GM19239 (cell line): ENCODE measurements around the gene NFATC2.
A peak's percentile ranks its signal among the peaks of the same experiment; 100 is the strongest.

Source experiments
- DNase-seq: peaks from one replicate; pipeline ENCODE4 v3.0.0; 2011; ENCODE audit warnings: low spot score; ENCODE audit not compliant: insufficient read length
- FAIRE-seq: peaks from 2 replicates; lab custom pipeline; 2011; peaks lifted over from hg19 to GRCh38; lab: Jason Lieb, UNC

NFATC2 gene

GRCh38 chr20:51404297-51405060, 138.0 kb downstream of the NFATC2 start:
- peak; percentile 84 for DNase-seq
- FAIRE-seq: peak; percentile 83

GRCh38 chr20:51403466-51404220, 138.9 kb downstream of the NFATC2 start:
- FAIRE-seq (no peak), DNase-seq (no peak)

- FAIRE-seq (peak; percentile 60), DNase-seq (no peak)
Observed at GRCh38 chr20:51402201-51402600, 140.3 kb downstream of the NFATC2 start.

DNA sequence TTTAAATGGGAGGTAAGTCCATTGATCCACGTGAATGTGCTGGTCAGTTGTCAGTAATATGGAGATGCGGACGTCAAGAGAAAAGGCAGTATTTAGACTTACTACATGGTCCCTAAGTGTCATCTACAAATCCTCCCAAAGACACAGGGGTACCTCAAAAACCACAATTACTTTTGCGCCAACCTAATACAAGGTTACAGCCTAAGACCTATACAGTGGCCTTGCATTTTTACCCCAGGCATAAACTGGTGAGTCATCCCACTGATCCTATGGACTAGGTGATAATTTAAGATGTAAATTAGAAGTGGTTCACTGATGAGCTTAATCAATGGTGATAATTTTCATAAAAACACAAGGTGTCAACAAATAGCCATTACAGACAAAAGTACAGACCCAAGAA, 141.0 kb downstream of the NFATC2 start:
- DNase-seq (no peak), FAIRE-seq (peak; percentile 11)

DNA sequence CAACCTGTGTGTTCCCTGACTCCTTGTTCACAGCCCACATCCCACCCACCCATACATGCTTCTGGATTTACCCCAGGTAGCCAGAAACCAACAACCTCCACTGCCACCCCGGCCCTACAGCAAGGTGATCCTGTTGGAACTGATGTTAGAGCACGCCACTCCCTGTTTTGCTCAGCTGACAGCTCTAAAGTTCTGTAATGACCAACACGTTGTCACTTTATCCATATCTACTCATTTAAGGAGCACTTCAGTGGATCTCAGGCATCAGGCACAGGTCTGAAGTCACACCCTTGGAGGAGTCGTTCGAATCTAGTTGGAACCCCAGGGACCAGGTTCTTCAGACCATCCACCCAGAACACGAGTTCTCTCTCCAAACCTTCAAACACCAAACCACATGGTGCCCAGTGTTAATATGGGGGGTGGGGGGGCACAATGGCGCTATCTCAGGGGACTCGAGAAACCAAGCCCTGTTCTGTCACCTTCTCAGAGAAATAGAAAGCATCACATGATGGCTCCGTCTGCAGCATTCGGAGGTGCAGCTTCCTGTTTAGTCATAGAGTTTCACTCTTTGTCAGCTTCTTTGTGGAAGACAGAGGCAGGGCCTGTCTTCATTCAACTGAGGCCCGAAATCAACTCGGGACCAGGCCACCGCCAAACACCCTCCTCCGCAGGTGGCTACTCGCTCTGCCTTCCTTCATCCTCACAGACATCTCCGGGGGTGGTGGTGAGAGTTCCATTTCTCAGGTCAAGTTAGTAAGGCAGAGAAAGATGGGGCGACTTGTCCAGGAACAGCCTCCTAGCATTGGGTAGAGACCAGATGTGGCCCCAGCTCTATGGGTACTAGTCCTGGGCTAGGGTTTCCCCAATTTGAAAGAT, 142.2 kb downstream of the NFATC2 start:
- peak; percentile 83 for DNase-seq
- FAIRE-seq: peak; percentile 97

DNA sequence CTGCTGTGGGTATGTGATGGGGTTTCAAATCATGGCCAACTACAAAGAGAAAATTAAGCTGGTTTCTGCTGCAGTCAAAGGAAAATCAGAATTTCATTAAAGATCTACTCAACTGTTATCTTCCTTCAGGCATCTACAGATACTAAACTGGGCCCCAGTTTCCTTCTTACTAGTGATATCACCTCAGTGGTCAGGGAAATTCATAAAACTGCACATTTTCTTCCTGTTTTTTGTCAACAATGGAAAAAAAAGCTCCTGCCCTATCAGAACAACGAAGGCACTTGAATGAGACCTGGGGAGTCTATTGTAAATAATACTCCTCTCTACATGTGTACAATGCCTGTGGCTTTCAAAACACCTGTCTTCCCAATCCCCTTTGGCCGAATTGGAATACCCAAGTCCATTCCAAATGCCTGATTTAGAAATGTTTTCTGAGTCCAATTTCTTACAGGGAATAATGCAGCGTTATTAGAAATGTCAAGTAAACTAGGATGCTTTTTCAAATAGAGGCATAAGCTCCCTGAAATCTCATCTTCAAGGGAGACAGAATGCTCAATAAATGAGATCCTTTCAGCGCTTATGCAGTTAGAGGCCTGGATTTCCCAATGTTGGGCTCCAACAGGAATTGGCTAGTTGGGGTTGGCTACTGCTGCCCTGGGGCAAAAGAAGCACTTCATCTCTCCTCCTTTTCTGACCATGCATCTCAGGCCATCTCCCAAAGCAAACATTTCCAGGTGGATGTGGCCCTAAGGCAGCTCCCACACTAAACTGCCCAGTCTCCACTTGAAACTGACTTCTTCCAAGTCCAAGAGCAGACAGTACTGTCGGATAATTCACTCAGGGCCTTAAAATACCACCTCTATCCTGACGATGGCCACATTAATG, 143.3 kb downstream of the NFATC2 start:
- no peak for DNase-seq
- peak; percentile 63 for FAIRE-seq

- DNase-seq (no peak), FAIRE-seq (peak; percentile 31)
Observed at GRCh38 chr20:51398552-51398951, 144.0 kb downstream of the NFATC2 start.

DNA sequence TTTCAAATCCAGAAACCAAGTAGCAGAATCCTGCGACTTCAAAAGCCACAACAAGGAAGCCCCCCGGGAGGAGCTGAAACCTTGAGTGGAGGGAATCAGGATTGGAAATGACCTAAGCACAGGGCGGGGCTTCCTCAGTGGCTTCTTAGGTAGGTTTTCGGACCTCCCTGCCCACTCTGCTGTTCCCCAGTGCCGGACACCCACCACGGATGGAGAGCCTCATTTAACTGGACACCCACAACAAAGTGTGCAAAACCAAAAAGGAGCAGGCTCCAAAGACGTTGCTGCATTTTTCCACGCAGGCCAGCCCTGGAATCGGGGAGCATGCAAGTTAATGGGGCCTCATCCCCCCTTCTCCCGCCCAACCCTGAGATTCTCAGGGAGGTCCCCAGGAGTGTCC, 144.4 kb downstream of the NFATC2 start:
- FAIRE-seq: no peak
- DNase-seq: no peak

DNA sequence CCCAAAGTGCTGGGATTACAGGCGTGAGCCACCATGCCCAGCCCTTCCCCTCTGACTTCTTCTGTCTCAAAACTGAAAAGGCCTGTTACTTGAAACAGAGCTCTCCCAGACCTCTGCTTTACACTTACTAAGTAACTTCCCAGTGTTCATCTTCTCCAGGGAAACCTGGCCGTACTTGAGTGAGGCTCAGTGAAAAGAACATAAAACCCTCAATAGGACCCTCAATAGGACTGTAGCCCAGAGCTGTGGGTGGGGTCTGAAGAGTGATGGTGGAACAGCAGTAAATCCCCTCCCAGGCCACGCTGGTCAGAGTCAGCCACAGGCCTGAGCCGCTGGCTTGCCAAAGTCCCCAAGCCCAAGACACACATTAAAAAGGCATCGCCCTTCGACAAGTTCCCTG, 145.4 kb downstream of the NFATC2 start:
- no peak for FAIRE-seq
- DNase-seq: no peak

- DNase-seq (no peak), FAIRE-seq (no peak)
Observed at GRCh38 chr20:51396365-51396909, 146.1 kb downstream of the NFATC2 start.

DNA sequence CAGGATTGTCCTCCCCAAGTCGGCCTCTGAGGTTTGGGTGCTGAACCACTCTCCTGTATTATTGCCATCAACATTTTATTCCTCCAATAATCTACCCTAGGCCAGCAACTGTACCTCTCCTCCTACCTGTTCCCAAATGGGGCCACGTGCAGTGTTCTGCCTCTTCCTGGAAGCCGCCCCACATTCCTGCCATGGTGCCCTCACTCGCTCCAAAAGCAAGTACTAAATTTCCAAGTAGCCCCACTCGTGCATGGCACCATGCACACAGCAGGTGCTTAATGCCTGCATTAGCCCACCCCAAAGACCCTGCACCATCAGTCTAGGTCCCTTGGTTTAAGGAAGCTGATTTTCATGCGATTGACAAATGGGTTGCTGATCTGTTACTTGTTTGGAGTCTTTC, 147.8 kb downstream of the NFATC2 start:
- DNase-seq (no peak), FAIRE-seq (no peak)

GRCh38 chr20:51393571-51393970, 148.9 kb downstream of the NFATC2 start:
- FAIRE-seq (no peak), DNase-seq (no peak)

DNA sequence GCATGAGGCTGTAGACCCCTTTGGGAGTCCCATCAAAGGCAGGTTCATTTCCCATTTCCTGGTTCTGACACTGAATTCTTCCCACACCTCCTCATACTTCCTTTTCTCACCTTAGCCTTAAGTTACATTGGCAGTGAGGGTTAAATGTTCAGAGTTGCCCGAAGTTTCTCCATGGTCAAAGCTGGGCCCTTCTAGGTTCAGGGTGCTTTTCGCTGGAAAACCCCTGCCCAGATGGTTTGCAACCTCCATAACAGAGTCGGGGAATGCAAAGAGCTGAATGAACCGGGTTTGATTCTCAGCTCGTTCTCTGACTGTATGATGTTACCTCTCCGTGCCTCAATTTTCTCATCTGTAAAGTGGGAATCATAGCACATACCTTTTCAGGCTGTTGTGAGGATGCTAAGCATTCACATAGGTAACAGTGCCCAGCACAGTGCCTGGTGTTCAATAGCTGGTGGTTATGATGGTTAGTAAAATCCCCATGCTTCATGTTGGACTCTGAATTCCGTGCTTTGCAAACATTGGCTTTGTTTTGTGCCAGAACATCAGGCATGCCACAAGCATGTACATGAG, 149.8 kb downstream of the NFATC2 start:
- DNase-seq (no peak), FAIRE-seq (no peak)

- DNase-seq (no peak), FAIRE-seq (no peak)
Observed at GRCh38 chr20:51391926-51392325, 150.6 kb downstream of the NFATC2 start.

DNA sequence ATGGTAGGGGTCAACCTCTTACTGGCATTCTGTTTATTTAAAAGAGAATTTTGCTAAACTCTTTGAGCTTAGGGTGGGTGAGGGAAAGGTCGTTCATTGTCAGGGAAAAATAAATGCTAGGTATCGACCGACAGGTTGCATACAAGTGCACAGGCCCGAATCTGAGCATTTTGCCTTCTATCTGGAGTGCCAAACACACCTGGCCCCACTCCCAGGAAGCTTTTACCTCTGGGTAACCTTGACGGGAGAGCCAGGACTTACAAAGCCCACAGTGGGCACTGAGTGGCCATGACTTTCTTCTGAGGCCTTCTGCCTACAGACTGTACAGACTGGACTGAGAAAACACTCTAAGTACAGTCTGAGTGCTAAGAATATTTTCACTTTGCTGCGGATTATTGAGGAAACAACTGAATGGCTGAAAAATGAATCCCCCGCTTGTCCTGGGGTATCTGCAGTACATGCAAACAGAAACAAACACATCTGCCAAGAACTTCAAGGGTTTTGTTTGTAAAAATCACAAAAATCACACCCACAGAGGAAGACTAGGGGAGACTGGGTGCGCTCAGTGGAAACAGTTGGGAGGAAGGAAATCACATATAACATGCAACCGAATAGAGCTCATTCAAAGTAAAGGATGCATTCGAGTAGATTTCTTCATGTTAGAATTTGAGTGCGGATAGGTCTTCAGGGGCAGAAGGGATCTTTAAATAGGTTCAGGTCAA, 152.8 kb downstream of the NFATC2 start:
- no peak for FAIRE-seq

DNA sequence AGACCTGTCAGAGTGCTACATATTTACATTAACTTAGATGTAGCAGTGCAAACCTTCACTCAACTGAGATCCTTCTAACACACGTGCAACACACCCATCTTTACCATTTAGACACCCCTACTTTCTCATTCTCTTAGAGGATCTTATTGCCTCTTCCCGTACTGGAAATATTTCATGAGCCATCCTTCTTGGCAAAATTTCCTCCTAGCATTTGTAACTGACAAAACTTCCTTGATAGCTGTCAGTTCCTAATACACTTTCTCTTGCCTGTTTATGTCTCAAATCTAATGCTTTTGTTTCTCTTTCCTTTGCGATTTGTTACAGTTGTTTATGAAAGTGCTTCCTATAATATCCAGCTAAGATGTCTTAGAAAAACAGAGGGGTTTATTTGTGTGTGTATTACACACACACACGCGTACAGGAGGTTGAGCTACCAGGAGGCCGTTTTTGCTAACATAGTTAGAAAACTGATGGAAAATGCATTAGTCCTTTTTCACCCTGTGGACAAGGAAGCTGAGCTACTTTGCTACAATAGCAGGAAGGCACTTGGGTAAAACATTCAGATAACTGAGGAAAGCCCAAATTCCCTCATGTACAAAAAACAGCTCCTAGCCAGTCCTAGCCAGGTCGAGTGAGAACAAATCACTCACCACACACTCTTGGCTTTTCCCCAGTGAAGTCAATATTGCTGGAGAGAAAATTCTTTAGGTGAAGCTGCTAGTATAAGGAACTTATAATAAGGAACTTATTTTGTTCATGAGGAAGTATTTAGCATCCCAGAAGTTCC, 153.6 kb downstream of the NFATC2 start:
- FAIRE-seq (no peak), DNase-seq (no peak)

More for the DNA sequence above, 152.8 kb downstream of the NFATC2 start:
- no peak for DNase-seq

DNA sequence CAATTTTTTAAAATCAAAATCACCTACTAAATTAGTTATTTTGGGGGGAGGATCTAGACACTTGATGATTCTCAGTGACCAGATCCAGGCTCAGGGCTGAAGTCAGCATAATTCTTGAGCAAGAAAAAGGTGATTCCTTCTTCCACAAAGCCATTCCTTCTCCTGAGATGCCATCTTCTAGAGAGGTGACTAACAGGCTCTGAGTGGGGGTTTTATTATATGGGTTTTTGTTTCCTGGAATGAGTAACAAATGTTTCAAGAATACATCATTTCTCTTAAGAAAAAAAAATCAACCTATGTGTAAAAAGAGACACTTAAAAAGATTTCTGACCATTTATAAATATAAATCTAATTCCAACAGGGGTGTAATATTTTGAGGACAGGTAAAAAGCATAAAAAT, 154.3 kb downstream of the NFATC2 start:
- FAIRE-seq (no peak), DNase-seq (no peak)
